Amygdala (tissue), 56 donors: ENCODE results near the gene NKX6-2.
"Not testable (repeated sequence)": the region's sequence is repeated elsewhere in the genome, so short reads cannot be mapped to it uniquely, and the experiment has no call there.

Experiments used
- DNase-seq, 56 donors: peaks; one replicate each; lab custom pipeline; 2025; lab: John Stamatoyannopoulos, UW

Gene NKX6-2

DNA sequence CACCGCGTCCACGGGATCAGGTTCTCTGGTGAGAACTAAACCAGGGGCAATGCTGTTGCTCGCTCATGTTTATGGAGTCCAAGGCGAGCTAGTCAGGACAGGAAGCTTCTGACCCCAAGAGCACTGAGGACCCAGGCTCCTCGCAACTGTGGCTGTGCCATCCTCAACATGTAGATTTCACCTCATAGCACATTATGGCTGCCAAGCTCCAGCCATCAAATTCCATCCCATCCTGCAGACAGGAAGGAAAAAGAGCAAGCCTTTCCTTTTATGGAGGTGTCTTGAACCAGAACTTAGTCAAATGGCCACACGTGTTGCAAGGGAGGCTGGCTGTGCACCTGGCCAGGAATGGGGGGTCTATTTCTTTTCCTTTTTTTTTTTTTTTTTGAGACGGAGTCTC is 16.1 kb upstream of the NKX6-2 start:
- DNase-seq: no peak

GRCh38 chr10:132799865-132800264 is 13.9 kb upstream of the NKX6-2 start:
- no peak for DNase-seq

- no peak for DNase-seq
These were observed 12.9 kb upstream of the NKX6-2 start for GRCh38 chr10:132798876-132799275.

GRCh38 chr10:132798403-132798802 is 12.5 kb upstream of the NKX6-2 start:
- no peak for DNase-seq

- not testable (repeated sequence) for DNase-seq
These were observed 12.0 kb upstream of the NKX6-2 start for GRCh38 chr10:132797986-132798385.

DNA sequence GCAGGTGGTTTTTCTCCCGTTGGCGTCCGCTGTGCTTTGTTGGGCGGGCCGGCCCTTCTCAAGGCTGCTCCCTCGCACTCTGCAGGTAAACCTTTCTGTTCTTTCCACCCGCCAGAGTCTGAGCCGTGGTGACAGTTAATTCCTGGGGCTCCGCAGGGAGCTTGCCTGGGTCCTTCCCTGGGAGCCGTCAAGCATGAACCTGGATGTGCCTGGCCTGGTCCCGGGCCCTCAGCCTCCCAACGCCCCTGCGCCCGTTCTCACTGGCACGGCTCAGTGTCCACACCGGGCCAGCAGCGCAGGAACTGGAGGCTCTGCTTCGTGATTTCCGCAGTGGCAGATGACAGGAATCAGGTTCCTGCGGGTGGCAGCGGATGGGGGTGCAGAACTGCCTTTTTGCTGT is 10.9 kb upstream of the NKX6-2 start:
- DNase-seq: no peak

DNA sequence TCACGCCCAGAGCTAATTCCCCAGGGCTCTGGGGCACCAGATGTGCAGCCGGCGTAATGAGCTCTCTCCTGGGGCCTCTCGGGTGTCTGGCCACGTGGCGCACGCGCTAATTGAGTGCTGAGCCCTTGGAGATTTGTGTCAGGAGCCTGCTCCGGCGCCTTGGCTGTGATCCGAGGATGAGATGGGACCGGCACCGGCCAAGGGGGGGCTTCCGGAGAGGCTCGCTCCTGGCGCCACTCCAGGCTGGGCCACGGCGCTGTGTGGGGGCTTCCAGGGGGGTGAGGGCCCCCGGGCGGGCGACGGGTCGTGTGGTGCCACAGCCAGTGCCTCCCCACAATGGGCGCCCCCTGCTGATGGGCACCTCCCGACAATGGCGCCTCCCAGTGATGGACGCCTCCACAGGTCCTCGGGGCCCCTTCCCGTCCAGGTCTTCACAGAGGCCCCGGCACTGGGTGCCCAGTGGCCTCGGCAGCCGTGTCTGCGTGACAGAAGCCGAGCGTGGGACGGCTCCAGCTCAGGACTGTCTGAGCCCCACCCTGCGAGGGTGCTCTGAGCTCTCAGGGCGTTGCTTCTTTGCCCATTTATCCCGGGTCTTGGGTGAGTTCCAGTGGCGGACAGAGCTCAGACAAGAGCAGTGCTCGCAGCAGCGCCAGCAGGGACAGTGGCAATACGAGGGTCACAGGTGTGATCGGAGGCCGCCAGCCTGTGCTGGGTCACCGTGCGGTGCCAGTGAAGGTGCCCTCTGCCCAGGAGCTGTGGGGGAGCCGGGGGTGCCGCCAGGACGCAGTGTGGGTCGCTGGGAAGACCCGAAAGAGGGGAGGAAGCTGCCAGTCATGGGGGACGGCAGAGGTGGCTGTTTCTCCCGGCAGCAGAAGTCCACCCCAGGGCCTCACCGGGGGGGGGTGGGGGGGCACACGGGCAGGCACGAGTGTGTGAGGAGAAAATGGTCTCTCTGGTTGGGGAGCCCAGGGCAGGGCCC is 8.2 kb upstream of the NKX6-2 start:
- DNase-seq: no peak

DNA sequence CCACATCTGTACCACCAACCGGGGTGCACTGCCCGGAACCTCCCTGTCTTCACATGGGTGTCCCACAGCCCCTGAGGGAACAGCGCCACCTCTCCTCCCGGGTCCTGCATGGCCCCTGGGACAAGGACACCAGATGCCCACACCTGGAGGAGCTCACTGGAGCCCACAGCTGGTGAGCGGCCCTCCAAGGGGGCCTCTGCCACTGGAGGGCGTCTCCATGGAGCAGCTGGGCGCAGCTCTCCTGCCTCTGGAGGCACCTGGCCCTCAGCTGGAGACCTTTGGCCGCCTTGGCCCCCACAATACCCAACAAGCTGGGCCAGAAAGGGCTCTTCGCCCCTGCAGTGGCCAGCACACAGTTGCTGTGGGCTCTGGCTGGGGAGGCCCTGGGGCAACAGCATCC is 7.3 kb upstream of the NKX6-2 start:
- DNase-seq: no peak

- no peak for DNase-seq
These were observed 6.8 kb upstream of the NKX6-2 start for GRCh38 chr10:132792796-132793195.

GRCh38 chr10:132792099-132792498 is 6.2 kb upstream of the NKX6-2 start:
- DNase-seq: not testable (repeated sequence)

DNA sequence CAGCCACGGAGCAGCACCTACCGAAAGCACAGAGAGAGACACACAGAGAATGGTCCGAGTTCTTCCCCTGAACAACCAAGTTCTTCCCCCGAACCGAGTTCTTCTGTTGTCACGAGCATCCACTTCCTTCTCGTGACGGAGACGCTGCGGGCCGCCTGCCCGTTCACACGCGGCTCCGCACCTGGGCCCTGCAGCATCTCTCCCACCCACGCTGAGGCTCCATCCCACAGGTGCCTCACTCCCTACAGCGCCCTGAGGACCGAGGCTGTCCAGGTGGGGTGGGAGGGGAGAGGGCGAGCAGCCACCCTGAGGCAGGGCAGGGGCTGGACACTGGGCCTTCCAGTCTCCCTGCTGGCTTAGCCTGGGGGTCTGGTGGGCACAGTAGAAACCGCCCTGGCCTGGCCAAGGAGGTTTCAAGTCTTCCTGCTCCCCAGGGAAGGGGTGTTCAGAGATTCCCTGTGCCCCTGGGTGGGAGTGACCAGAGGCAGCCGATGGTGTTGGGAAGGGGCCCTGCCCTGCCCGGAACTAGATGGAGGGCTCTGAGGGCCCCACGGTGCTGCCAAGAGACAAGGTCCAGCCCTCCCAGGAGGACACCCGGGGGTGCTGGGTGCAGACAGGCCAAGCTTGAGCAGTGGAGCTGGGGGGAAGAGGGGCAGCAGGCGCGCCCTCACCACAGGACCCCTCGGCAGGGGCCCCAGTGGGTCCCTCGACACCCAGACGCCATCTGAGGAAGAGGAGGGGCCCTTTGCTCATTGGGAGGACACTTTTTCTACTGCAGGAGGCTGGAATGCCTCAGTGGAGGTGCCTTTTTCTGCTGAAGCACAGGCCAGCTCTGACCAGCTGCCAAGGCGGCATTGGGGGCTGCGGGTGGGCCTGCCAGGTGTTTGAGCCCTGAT is 5.2 kb upstream of the NKX6-2 start:
- DNase-seq: no peak

- no peak for DNase-seq
These were observed 4.5 kb upstream of the NKX6-2 start for GRCh38 chr10:132790470-132790869.

DNA sequence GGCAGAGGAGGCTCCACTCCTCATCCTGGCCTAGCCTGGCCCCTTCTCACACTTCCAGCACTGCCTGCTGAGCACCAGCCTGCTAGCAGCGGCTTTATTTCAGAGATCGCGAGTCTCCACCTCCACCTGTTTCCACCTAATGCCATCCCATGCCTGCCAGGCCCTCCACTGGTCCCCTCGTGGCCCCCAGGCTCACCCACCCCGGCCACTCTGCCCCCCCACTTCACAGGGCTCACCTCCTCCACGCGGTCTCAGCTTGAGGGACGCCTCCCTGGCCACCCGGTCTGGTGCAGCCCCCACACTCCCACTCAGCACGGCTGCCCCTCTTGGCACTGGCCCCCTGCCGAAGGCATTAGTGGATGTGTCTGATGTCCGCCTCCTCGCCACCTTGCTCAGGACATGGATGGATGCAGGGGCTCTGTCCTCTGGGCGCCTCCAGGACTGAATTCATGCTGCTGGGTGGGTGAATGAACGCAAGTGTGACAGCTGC is 3.8 kb upstream of the NKX6-2 start:
- no peak for DNase-seq

DNA sequence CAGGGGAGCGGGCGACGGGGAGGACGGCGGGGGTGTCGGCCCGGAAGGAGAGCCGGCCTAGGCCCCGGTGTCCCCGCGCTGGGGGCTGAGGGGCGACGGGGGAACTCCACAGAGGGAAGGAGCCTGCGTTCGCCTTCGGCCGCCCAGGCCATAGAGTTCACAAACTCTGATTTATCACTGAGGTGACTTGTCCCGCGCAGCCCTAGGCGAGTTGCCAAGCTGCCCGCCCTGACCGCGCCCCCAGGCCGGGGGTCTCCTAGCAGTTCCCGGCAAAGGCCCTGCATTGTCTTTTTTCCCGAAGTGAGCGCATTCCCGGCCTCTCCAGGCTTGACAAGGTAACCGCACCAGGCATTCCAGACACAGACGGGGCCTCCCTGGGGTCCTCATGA is 2.9 kb upstream of the NKX6-2 start:
- no peak for DNase-seq

- DNase-seq: peak in 27 of 56 donors; percentile 9 to 73 (median 36)
These were observed 2.4 kb upstream of the NKX6-2 start for GRCh38 chr10:132788180-132788830.

DNA sequence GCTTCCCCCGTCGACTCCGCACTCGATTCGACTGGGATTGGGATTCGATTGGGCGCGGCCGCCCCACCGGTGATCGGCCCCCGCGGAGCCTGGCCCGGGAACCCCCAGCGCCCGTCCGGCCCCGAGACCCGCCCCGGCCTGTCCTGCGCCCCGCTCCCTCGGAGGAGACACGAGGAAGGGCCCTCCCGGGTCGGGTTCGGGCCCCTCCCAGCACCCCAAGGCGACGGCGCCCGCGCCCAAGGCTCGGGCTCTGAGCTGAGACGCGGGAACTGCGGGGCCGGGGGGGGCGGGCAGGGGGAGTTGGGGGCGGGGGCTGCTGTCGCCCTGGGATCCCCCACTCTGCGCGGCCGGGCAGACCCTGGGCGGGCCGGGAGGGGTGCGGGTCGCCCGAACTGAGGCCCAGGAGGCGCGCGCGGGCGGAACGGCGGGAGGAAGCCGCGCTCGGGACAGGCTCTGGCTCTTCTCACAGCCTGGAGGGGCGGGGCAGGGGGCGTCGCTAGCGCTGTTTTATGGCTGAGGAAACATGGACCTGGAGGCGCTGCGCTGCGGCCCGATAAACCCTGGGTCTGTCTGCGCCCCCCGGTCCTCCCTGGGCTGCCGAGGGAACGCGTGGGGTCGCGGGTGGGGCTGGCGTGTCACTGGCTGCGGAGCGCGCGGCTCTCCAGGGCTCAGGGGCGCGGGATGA is 1.7 kb upstream of the NKX6-2 start:
- peak in 6 of 56 donors; percentile 17 to 49 (median 22) for DNase-seq

DNA sequence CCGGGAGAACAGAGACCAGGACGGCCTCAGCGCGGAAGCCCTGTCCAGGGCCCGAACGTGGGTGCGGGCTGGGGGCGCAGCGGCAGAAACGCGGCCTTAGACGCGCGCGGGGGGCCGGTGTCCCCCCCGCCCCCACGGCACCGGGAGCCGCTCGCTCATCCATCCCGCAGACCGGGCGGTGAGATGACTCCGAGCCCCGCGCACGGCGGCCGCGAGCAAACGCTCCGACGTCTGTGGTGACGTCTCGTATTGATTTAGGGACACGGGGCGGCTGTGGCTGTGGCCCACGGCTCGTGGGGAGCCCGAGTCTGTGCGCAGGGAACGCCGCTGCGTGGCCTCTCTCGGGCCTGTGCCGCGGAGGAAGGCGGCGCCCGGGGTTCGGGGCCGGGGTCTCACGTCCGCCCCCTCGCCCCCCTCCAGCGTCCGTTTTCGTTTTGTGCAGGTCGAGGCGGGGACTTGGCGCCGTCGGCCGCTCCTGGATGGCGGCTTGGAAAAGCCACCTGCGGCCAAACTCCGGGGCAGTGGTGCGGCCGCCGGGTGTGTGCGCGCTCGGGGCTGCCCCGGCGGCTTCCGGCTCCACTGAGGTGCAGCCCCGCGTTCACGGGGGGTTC is 1.0 kb upstream of the NKX6-2 start:
- DNase-seq: peak in 1 of 56 donors; percentile 50

GRCh38 chr10:132786476-132786883 is 533 bp upstream of the NKX6-2 start:
- DNase-seq: no peak
